A549 (cell line): ENCODE data around the gene SDR39U1. TPM values are rescaled to one million over a fixed set of nuclear protein-coding genes. Genes with fewer than 3 reads are reported as not detected.
"Not testable (repeated sequence)": the region's sequence is repeated elsewhere in the genome, so short reads cannot be mapped to it uniquely, and the experiment has no call there.

ENCODE experiments used
- ATAC-seq, 2 experiments: fragments of 200-7000 bp in 1 of 2; fragments of >200 bp in 1 of 2; cut with Nextera tagmentation in 1 of 2; cut with Tn5 transposase in 1 of 2; 3 replicates each; pipeline versions ENCODE4 v1.8.0 to v1.9.1; 2018 to 2020; ENCODE audit warnings: mild to moderate bottlenecking in 1 of 2, moderate library complexity in 1 of 2
- CTCF ChIA-PET: fragments of 300-600 bp; sonication (Branson Sonifier 250); formaldehyde crosslinking; extraction: SDS; loops from one replicate; lab custom pipeline; 2021; ENCODE audit warnings: antibody characterized with exemption, inconsistent platforms; lab: Yijun Ruan, JAX
- POLR2A ChIA-PET: fragments of 350-600 bp; formaldehyde crosslinking; extraction: SDS; loops from one replicate; lab custom pipeline; 2021; ENCODE audit warnings: antibody characterized with exemption, inconsistent platforms; lab: Yijun Ruan, JAX
- DNase-seq, 2 experiments: peaks; one replicate each; pipeline versions ENCODE4 v3.0.0 to v3.0.0-alpha.2; 2011 to 2016; ENCODE audit warnings: low read depth in 1 of 2, low spot score in 1 of 2
- FAIRE-seq: peaks from 2 replicates; lab custom pipeline; 2011; peaks lifted over from hg19 to GRCh38; lab: Jason Lieb, UNC
- H3K27ac ChIP-seq, 2 experiments: fragments of >200 bp; sonication (Bioruptor Twin); formaldehyde crosslinking; 3 replicates each; pipeline ENCODE4 v1.5.1; 2016 to 2017
- H3K4me1 ChIP-seq: fragments of >200 bp; sonication (Bioruptor Twin); formaldehyde crosslinking; 3 replicates; pipeline ENCODE4 v1.6.1; 2016
- H3K4me2 ChIP-seq: fragments of >200 bp; sonication (Bioruptor Twin); formaldehyde crosslinking; 3 replicates; pipeline ENCODE4 v1.6.1; 2016
- H3K4me3 ChIP-seq: fragments of >200 bp; sonication (Bioruptor Twin); formaldehyde crosslinking; 3 replicates; pipeline ENCODE4 v1.5.1; 2016
- H3K9me3 ChIP-seq: fragments of >200 bp; sonication (Bioruptor Twin); formaldehyde crosslinking; 3 replicates; pipeline ENCODE4 v1.6.1; 2016
- BCL3 ChIP-seq: fragments of >200 bp; sonication (Bioruptor Twin); formaldehyde crosslinking; IDR thresholded peaks from 3 replicates; pipeline ENCODE4 v1.6.1; 2016
- BHLHE40 ChIP-seq: IDR thresholded peaks from 2 replicates; pipeline ENCODE4 v1.6.1; 2012; ENCODE audit warnings: low read depth, low read length, inconsistent platforms
- CBX2 ChIP-seq: fragments of 200-600 bp; sonication (generic); IDR thresholded peaks from 2 replicates; pipeline ENCODE4 v1.6.1; 2016; ENCODE audit warnings: low read depth, mild to moderate bottlenecking, borderline replicate concordance
- CHD2 ChIP-seq: fragments of 150-350 bp; IDR thresholded peaks from 2 replicates; pipeline ENCODE4 v1.6.1; 2014; ENCODE audit warnings: low read length; ENCODE audit not compliant: partially characterized antibody
- CTCF ChIP-seq: fragments of >200 bp; sonication (Bioruptor Twin); formaldehyde crosslinking; IDR thresholded peaks from 3 replicates; pipeline ENCODE4 v1.5.1; 2016
- E2F6 ChIP-seq: IDR thresholded peaks from 2 replicates; pipeline ENCODE4 v1.6.1; 2012; ENCODE audit warnings: low read depth, borderline replicate concordance
- FOSL2 ChIP-seq, 2 experiments: fragments of 450-650 bp in 1 of 2; fragments of >200 bp in 1 of 2; sonication (Bioruptor Twin) in 1 of 2; formaldehyde crosslinking; IDR thresholded peaks; 2 replicates each; pipeline versions ENCODE4 v1.5.0 to v1.6.1; 2016 to 2020; ENCODE audit warnings: mild to moderate bottlenecking in 1 of 2, moderate library complexity in 1 of 2
- HES2 ChIP-seq: fragments of >200 bp; sonication (Bioruptor Twin); formaldehyde crosslinking; IDR thresholded peaks from 2 replicates; pipeline ENCODE4 v1.6.1; 2016
- HOXA7 ChIP-seq: fragments of 250-450 bp; sonication (Bioruptor Pico); IDR thresholded peaks from 2 replicates; pipeline ENCODE4 v1.5.0; 2020; ENCODE audit warnings: mild to moderate bottlenecking, moderate library complexity
- HOXB13 ChIP-seq: fragments of 250-450 bp; sonication (Bioruptor Pico); IDR thresholded peaks from 2 replicates; pipeline ENCODE4 v1.5.0; 2020; ENCODE audit warnings: low read depth, mild to moderate bottlenecking, moderate library complexity
- MAX ChIP-seq: IDR thresholded peaks from 2 replicates; pipeline ENCODE4 v1.6.1; 2012
- MAZ ChIP-seq: fragments of 150-350 bp; IDR thresholded peaks from 2 replicates; pipeline ENCODE4 v1.6.1; 2014; ENCODE audit warnings: antibody characterized with exemption, low read depth, low read length, borderline replicate concordance
- MYC ChIP-seq: IDR thresholded peaks from 2 replicates; pipeline ENCODE4 v1.6.1; 2012; ENCODE audit warnings: mild to moderate bottlenecking, inconsistent platforms, low read length, improper control_type of control experiment, borderline replicate concordance
- PHF8 ChIP-seq: fragments of 200-600 bp; sonication (generic); IDR thresholded peaks from 2 replicates; pipeline ENCODE4 v1.6.1; 2016; ENCODE audit warnings: low read depth, mild to moderate bottlenecking, antibody characterized with exemption, moderate library complexity, borderline replicate concordance
- RAD21 ChIP-seq, 2 experiments: fragments of >200 bp in 1 of 2; sonication (Bioruptor Twin) in 1 of 2; formaldehyde crosslinking in 1 of 2; IDR thresholded peaks in 1 of 2; conservative IDR thresholded peaks in 1 of 2; 2 replicates in 1 of 2; 3 replicates in 1 of 2; pipeline ENCODE4 v1.6.1; 2012 to 2018; ENCODE audit warnings: inconsistent platforms in 1 of 2
- RARB ChIP-seq: fragments of 250-450 bp; sonication (Bioruptor Pico); IDR thresholded peaks from 2 replicates; pipeline ENCODE4 v1.8.0; 2021; ENCODE audit warnings: mild to moderate bottlenecking, moderate library complexity
- RCOR1 ChIP-seq: fragments of 150-350 bp; IDR thresholded peaks from 2 replicates; pipeline ENCODE4 v1.6.1; 2014; ENCODE audit warnings: antibody characterized with exemption, low read length, low read depth
- REST ChIP-seq: fragments of 200-600 bp; sonication (generic); IDR thresholded peaks from 2 replicates; pipeline ENCODE4 v1.6.1; 2016; ENCODE audit warnings: antibody characterized with exemption, mild to moderate bottlenecking, moderate library complexity
- SMC3 ChIP-seq: fragments of >200 bp; sonication (Bioruptor Twin); formaldehyde crosslinking; IDR thresholded peaks from 3 replicates; pipeline ENCODE4 v1.6.1; 2018; ENCODE audit warnings: inconsistent platforms
- ZC3H11A ChIP-seq: fragments of 450-650 bp; IDR thresholded peaks from 2 replicates; pipeline ENCODE4 v1.6.1; 2014; ENCODE audit warnings: antibody characterized with exemption, mild to moderate bottlenecking
- ZNF302 ChIP-seq: fragments of 250-450 bp; sonication (Bioruptor Pico); IDR thresholded peaks from 2 replicates; pipeline ENCODE4 v1.9.0; 2021; ENCODE audit warnings: inconsistent platforms, mild to moderate bottlenecking, moderate library complexity
- WGBS: methylation state at CpG from one replicate; pipeline ENCODE4 v1.1.6; 2017; ENCODE audit errors: missing lambda C conversion rate; 5-methylcytosine and 5-hydroxymethylcytosine counted together
- polyA plus RNA-seq, 4 experiments: library from polyadenylated mRNA; depleted of rRNA in 3 of 4; stranded (reverse); fragments of >200 nt; fragmentation: RNase III in 1 of 4; extraction: RNeasy Plus Mini Kit Qiagen cat#74134 plus additional on column Dnase treatment in 1 of 4; gene quantifications; 2 replicates in 3 of 4; 3 replicates in 1 of 4; pipeline ENCODE4 v1.2.3, GENCODE V29; 2011 to 2017

The SDR39U1 gene
- polyA plus RNA-seq, 2 of the 4 experiments (the other 2 are of a cell fraction) = 57.3 to 61.1 TPM

GRCh38 chr14:24473211-24473610 is 30.6 kb upstream of the SDR39U1 start:
- WGBS = 21% methylated on average over 4 of the region's 12 CpGs
- H3K4me3 ChIP-seq = no peak overlapping the region
- no peak overlapping the region for H3K27ac ChIP-seq
- POLR2A ChIA-PET = no interaction called here
- H3K4me2 ChIP-seq = no peak overlapping the region
- ATAC-seq (no peak), DNase-seq (no peak), FAIRE-seq (no peak)
- CTCF ChIA-PET = no interaction called here
- H3K4me1 ChIP-seq = no peaks in the 10 kb centered on the region
- H3K9me3 ChIP-seq = no peaks in the 10 kb centered on the region
- TF ChIP-seq ZNF302 (CRISPR knock-in tag) = no peak

- POLR2A ChIA-PET, H3K4me1 ChIP-seq, H3K4me2 ChIP-seq, DNase-seq, ATAC-seq, H3K4me3 ChIP-seq, H3K9me3 ChIP-seq, H3K27ac ChIP-seq, FAIRE-seq: not testable (repeated sequence)
- CTCF ChIA-PET = interaction anchor here (1.3 kb wide), 1 partner anchor 390 kb away, joined by 3 read pairs; no protein-coding TSS in a partner anchor
- whole genome bisulfite sequencing = 51% methylated on average over 2 of the region's 2 CpGs
These were observed 27.9 kb upstream of the SDR39U1 start for GRCh38 chr14:24470450-24470849.

GRCh38 chr14:24465805-24466204 is 23.2 kb upstream of the SDR39U1 start:
- no peak overlapping the region for H3K4me3 ChIP-seq
- H3K27ac ChIP-seq = no peak overlapping the region
- TF ChIP-seq HOXB13 (CRISPR knock-in tag) (no peak), ZC3H11A (no peak), MAZ (no peak), HES2 (no peak), MAX (no peak), CBX2 (no peak), BCL3 (no peak), SMC3 (no peak)
- TF ChIP-seq, all 56 proteins: peak for 0
- POLR2A ChIA-PET = no interaction called here
- DNase-seq (no peak), ATAC-seq (no peak), FAIRE-seq (no peak)
- H3K9me3 ChIP-seq = no peaks in the 10 kb centered on the region
- H3K4me1 ChIP-seq = no peaks in the 10 kb centered on the region
- 80% methylated on average over 3 of the region's 3 CpGs for WGBS
- no peak overlapping the region for H3K4me2 ChIP-seq
- CTCF ChIA-PET = interaction anchor here (1.5 kb wide), 1 partner anchor 10 kb away, joined by 3 read pairs; no protein-coding TSS in a partner anchor

GRCh38 chr14:24465368-24465767 is 22.8 kb upstream of the SDR39U1 start:
- ATAC-seq = no peak
- CTCF ChIA-PET = interaction anchor here (1.5 kb wide), 1 partner anchor 10 kb away, joined by 3 read pairs; no protein-coding TSS in a partner anchor
- TF ChIP-seq BHLHE40 (no peak), CHD2 (no peak), RAD21 (conservative IDR thresholded peaks at IDR 0.05 in 1 of 2, IDR thresholded peaks at IDR 0.05 in 1 of 2) (no peak), MYC (no peak), CTCF (no peak), PHF8 (no peak), RARB (CRISPR knock-in tag) (no peak), HOXA7 (CRISPR knock-in tag) (no peak), RCOR1 (no peak), FOSL2 (IDR thresholded peaks at IDR 0.05) (no peak), FOSL2 (CRISPR knock-in tag; IDR thresholded peaks at IDR 0.05) (no peak), E2F6 (no peak), REST (no peak), CBX2 (no peak), ZNF302 (CRISPR knock-in tag) (no peak), HOXB13 (CRISPR knock-in tag) (no peak)

More at GRCh38 chr14:24465368-24465767, 22.8 kb upstream of the SDR39U1 start:
- Histone ChIP-seq H3K4me1 (no peaks in the 10 kb centered on the region), H3K9me3 (no peaks in the 10 kb centered on the region), H3K4me3 (no peak overlapping the region), H3K27ac (no peak overlapping the region), H3K4me2 (no peak overlapping the region)
- FAIRE-seq = no peak
- POLR2A ChIA-PET = no interaction called here
- DNase-seq = no peak
- WGBS = 73% methylated on average over 3 of the region's 3 CpGs
